HCT116 (cell line): ENCODE data around the gene NFE2L3. TPM values are rescaled to one million over a fixed set of nuclear protein-coding genes. Genes with fewer than 3 reads are reported as not detected.
A peak's percentile ranks its signal among the peaks of the same experiment; 100 is the strongest.

Experiments
- ATAC-seq: fragments of 200-7000 bp; cut with Tn5 transposase; 2 replicates; pipeline ENCODE4 v1.9.1; 2020; ENCODE audit warnings: mild to moderate bottlenecking, moderate library complexity
- BruUV-seq: library from RNA; stranded (reverse); fragments of 400-500 nt; replicated peaks from 2 replicates; lab custom pipeline; 2021; lab: Mats Ljungman, UMichigan
- CTCF ChIA-PET: fragments of 300-600 bp; sonication (Branson Sonifier 250); formaldehyde crosslinking; loops from one replicate; lab custom pipeline; 2021; ENCODE audit warnings: antibody characterized with exemption; lab: Charles Lee
- POLR2A ChIA-PET: fragments of 300-600, 350-600 bp; sonication (Branson Sonifier 250); formaldehyde crosslinking; loops from one replicate; lab custom pipeline; 2021; ENCODE audit warnings: antibody characterized with exemption; lab: Charles Lee
- RAD21 ChIA-PET, 2 experiments: fragments of 300-600 bp; sonication (Branson Sonifier 250); formaldehyde crosslinking; loops; one replicate each; lab custom pipeline; 2023; ENCODE audit warnings: low total read pairs in 2 of 2; ENCODE audit not compliant: uncharacterized antibody in 2 of 2, unreplicated experiment in 2 of 2, low non-redundant PET in 1 of 2; lab: Charles Lee
- DNase-seq: peaks from one replicate; pipeline ENCODE4 v3.0.0-alpha.2; 2010; ENCODE audit warnings: low read depth, low spot score
- H2AFZ ChIP-seq: fragments of 200-600 bp; shearing (Covaris generic), sonication (generic); 2 replicates; pipeline ENCODE4 v1.6.1; 2017; ENCODE audit warnings: low read depth, mixed run types, mixed read lengths, antibody characterized with exemption, low read length; ENCODE audit not compliant: poor library complexity, severe bottlenecking
- H3K27ac ChIP-seq: 2 replicates; pipeline ENCODE4 v1.5.1; 2012; ENCODE audit warnings: low read depth, low read length
- H3K27me3 ChIP-seq: fragments of 200-600 bp; sonication (generic); 2 replicates; pipeline ENCODE4 v1.6.1; 2016; ENCODE audit warnings: mixed run types, low read length, mixed read lengths; ENCODE audit not compliant: insufficient read depth
- H3K36me3 ChIP-seq, 2 experiments: fragments of 200-500 bp in 1 of 2; fragments of 200-600 bp in 1 of 2; sonication (Bioruptor generic) in 1 of 2; sonication (generic) in 1 of 2; 2 replicates each; pipeline versions ENCODE4 v1.5.1 to v1.6.1; 2014 to 2016; ENCODE audit warnings: low read length in 2 of 2, inconsistent platforms in 1 of 2, mixed read lengths in 1 of 2, mixed run types in 1 of 2; ENCODE audit not compliant: insufficient read depth in 2 of 2, control insufficient read depth in 1 of 2
- H3K4me1 ChIP-seq, 2 experiments: fragments of 200-600 bp in 1 of 2; sonication (generic) in 1 of 2; 2 replicates each; pipeline versions ENCODE4 v1.5.1 to v1.6.1; 2012 to 2017; ENCODE audit warnings: low read length in 2 of 2, inconsistent platforms in 1 of 2, mild to moderate bottlenecking in 1 of 2, mixed read lengths in 1 of 2, mixed run types in 1 of 2, moderate library complexity in 1 of 2; ENCODE audit not compliant: insufficient read depth in 2 of 2, control insufficient read depth in 1 of 2
- H3K4me2 ChIP-seq: fragments of 200-600 bp; sonication (generic); 2 replicates; pipeline ENCODE4 v1.6.1; 2017; ENCODE audit warnings: mixed run types, low read length, mixed read lengths
- H3K4me3 ChIP-seq, 2 experiments: fragments of 200-600 bp in 1 of 2; sonication (generic) in 1 of 2; replicated peaks in 1 of 2; 2 replicates each; pipeline ENCODE4 v1.5.1; 2011 to 2016; ENCODE audit warnings: low read length in 2 of 2, control low read depth in 1 of 2, low read depth in 1 of 2, mild to moderate bottlenecking in 1 of 2, mixed read lengths in 1 of 2, mixed run types in 1 of 2
- H3K79me2 ChIP-seq: fragments of 200-600 bp; sonication (generic); 2 replicates; pipeline ENCODE4 v1.6.1; 2017; ENCODE audit warnings: mild to moderate bottlenecking, mixed run types, low read length, moderate library complexity, mixed read lengths; ENCODE audit not compliant: insufficient read depth
- H3K9ac ChIP-seq: fragments of 200-600 bp; sonication (generic); 2 replicates; pipeline ENCODE4 v1.6.1; 2016; ENCODE audit warnings: low read length, mixed read lengths
- H3K9me2 ChIP-seq: fragments of 200-600 bp; sonication (generic), shearing (Covaris generic); 2 replicates; pipeline ENCODE4 v1.6.1; 2017; ENCODE audit warnings: mixed run types, mild to moderate bottlenecking, moderate library complexity; ENCODE audit not compliant: insufficient read depth
- H3K9me3 ChIP-seq, 2 experiments: fragments of 200-500 bp in 1 of 2; fragments of 200-600 bp in 1 of 2; sonication (Bioruptor generic) in 1 of 2; sonication (generic) in 1 of 2; 2 replicates each; pipeline ENCODE4 v1.6.1; 2014 to 2017; ENCODE audit warnings: low read length in 2 of 2, mixed read lengths in 2 of 2, inconsistent platforms in 1 of 2, low read depth in 1 of 2, mild to moderate bottlenecking in 1 of 2, mixed run types in 1 of 2, moderate library complexity in 1 of 2; ENCODE audit not compliant: control insufficient read depth in 1 of 2, insufficient read depth in 1 of 2
- H4K20me1 ChIP-seq: fragments of 200-600 bp; sonication (generic), shearing (Covaris generic); 2 replicates; pipeline ENCODE4 v1.6.1; 2017; ENCODE audit warnings: mixed run types, mild to moderate bottlenecking, moderate library complexity; ENCODE audit not compliant: insufficient read depth
- CBX3 ChIP-seq: IDR thresholded peaks from 2 replicates; pipeline ENCODE4 v1.6.1; 2012; ENCODE audit warnings: low read depth
- EGR1 ChIP-seq: IDR thresholded peaks from 2 replicates; pipeline ENCODE4 v1.6.1; 2012; ENCODE audit warnings: low read depth
- EZH2phosphoT487 ChIP-seq: fragments of 200-600 bp; IDR thresholded peaks from 2 replicates; pipeline ENCODE4 v1.6.1; 2018; ENCODE audit warnings: antibody characterized with exemption, borderline replicate concordance
- RAD21 ChIP-seq: IDR thresholded peaks from 2 replicates; pipeline ENCODE4 v1.6.1; 2012; ENCODE audit warnings: low read depth, mild to moderate bottlenecking
- SP1 ChIP-seq: IDR thresholded peaks from 2 replicates; pipeline ENCODE4 v1.6.1; 2012; ENCODE audit warnings: low read depth
- SRF ChIP-seq: IDR thresholded peaks from 2 replicates; pipeline ENCODE4 v1.6.1; 2012; ENCODE audit warnings: low read depth
- TCF7L2 ChIP-seq: IDR thresholded peaks from 2 replicates; pipeline ENCODE4 v1.7.0; 2011; ENCODE audit warnings: borderline replicate concordance, inconsistent platforms; ENCODE audit not compliant: insufficient read depth, insufficient read length; ENCODE audit errors: extremely low read depth
- YY1 ChIP-seq: IDR thresholded peaks from 2 replicates; pipeline ENCODE4 v1.6.1; 2011; ENCODE audit warnings: low read length, low read depth, moderate library complexity, mild to moderate bottlenecking; ENCODE audit not compliant: insufficient replicate concordance; ENCODE audit errors: extremely low read depth
- ZBTB33 ChIP-seq: IDR thresholded peaks from 2 replicates; pipeline ENCODE4 v1.6.1; 2011; ENCODE audit warnings: mild to moderate bottlenecking, low read length, moderate library complexity; ENCODE audit not compliant: insufficient replicate concordance; ENCODE audit errors: extremely low read depth
- intact Hi-C: fragments of 100-400 bp; cut with micrococcal nuclease; formaldehyde crosslinking; loops from 2 replicates; pipeline ENCODE4 v1.10.0; 2022
- total RNA-seq: library from RNA; stranded (reverse); gene quantifications from one replicate; pipeline ENCODE4 v1.2.1, GENCODE V29; 2021; ENCODE audit not compliant: unreplicated experiment

NFE2L3 gene
- total RNA-seq, 1 experiment from 2014 or later: 27.0 TPM

- no peak overlapping the region for H2AFZ ChIP-seq
- CTCF ChIA-PET: no interaction called here
- POLR2A ChIA-PET: interaction anchor here (0.7 to 1.8 kb wide), 8 partner anchors 9 to 248 kb away, joined by 3 to 12 read pairs (median 4); no protein-coding TSS in a partner anchor
- RAD21 ChIA-PET: interaction anchor here in 1 of 2 experiments (0.8 kb wide), 1 partner anchor 66 kb away, joined by 4 read pairs; no protein-coding TSS in a partner anchor
- intact Hi-C loops: loop anchor here (5.0 to 10.0 kb wide), 3 partner anchors 75 to 962 kb away; no protein-coding TSS in a partner anchor
- H3K79me2 ChIP-seq: peaks cover 90% of the 10 kb centered on the region
- peak overlapping the region; percentile 84 for H3K9ac ChIP-seq
- peak; percentile 21 for ATAC-seq
- no peaks in the 10 kb centered on the region for H3K9me3 ChIP-seq
- peak overlapping the region; percentile 97 for H3K27ac ChIP-seq
- H3K36me3 ChIP-seq: peaks cover 46 to 65% of the 10 kb centered on the region in 2 experiments
- no peak for TF ChIP-seq RAD21
- TF ChIP-seq CBX3: no peak; the same call in 1 of the 2 replicates
- peak; percentile 85 for TF ChIP-seq YY1
- no peak for TF ChIP-seq ZBTB33
- no peak for TF ChIP-seq SRF
- TF ChIP-seq EZH2phosphoT487: no peak
- TF ChIP-seq TCF7L2: no peak
- peak; percentile 54; the same call in 1 of the 2 replicates for TF ChIP-seq EGR1
- TF ChIP-seq SP1: no peak
- TF ChIP-seq, all 23 proteins: peak for 2
- BruUV-seq: no TSS peak
- peaks cover 13 to 39% of the 10 kb centered on the region in 2 experiments for H3K4me1 ChIP-seq
- DNase-seq: no peak
- H4K20me1 ChIP-seq: peaks cover 63% of the 10 kb centered on the region
- H3K4me2 ChIP-seq: peak overlapping the region; percentile 71
- no peaks in the 10 kb centered on the region for H3K9me2 ChIP-seq
- peak overlapping the region; percentile 68 to 93 for H3K4me3 ChIP-seq
- no peaks in the 10 kb centered on the region for H3K27me3 ChIP-seq
These were observed 48.0 kb downstream of the NFE2L3 start for GRCh38 chr7:26200038-26200443.
